IgD-negative memory B cell (primary cell): Measurements from ENCODE around the gene GSTA2. TPM values are rescaled to one million over a fixed set of nuclear protein-coding genes. Genes with fewer than 3 reads are reported as not detected.
"Not testable (repeated sequence)": the region's sequence is repeated elsewhere in the genome, so short reads cannot be mapped to it uniquely, and the experiment has no call there.

Source experiments
- H3K27ac Mint-ChIP-seq, 3 donors: one replicate each; pipeline ENCODE4 v1.8.0; 2020 to 2022; ENCODE audit warnings: mild to moderate bottlenecking in 3 of 3, mixed read lengths in 3 of 3, moderate library complexity in 1 of 3
- H3K27me3 Mint-ChIP-seq: one replicate; pipeline ENCODE4 v1.8.0; 2021; ENCODE audit warnings: mixed read lengths
- H3K36me3 Mint-ChIP-seq: one replicate; pipeline ENCODE4 v1.8.0; 2020; ENCODE audit warnings: mild to moderate bottlenecking, mixed read lengths
- H3K4me1 Mint-ChIP-seq, 3 donors: one replicate each; pipeline ENCODE4 v1.8.0; 2020 to 2022; ENCODE audit warnings: mixed read lengths in 3 of 3, mild to moderate bottlenecking in 1 of 3
- H3K4me3 Mint-ChIP-seq, 4 donors: one replicate each; pipeline ENCODE4 v1.8.0; 2020 to 2022; ENCODE audit warnings: mild to moderate bottlenecking in 4 of 4, mixed read lengths in 4 of 4, moderate library complexity in 3 of 4
- H3K9me3 Mint-ChIP-seq, 3 donors: one replicate each; pipeline ENCODE4 v1.8.0; 2020 to 2021; ENCODE audit warnings: mixed read lengths in 3 of 3, mild to moderate bottlenecking in 1 of 3
- polyA plus RNA-seq: library from polyadenylated mRNA; unstranded; fragments of 300-500 nt; fragmentation: Illumina TruSeq; gene quantifications from one replicate; pipeline ENCODE4 v1.2.3, GENCODE V29; 2021

GSTA2 gene
- polyA plus RNA-seq, 1 donor from 2014 or later = not detected

DNA sequence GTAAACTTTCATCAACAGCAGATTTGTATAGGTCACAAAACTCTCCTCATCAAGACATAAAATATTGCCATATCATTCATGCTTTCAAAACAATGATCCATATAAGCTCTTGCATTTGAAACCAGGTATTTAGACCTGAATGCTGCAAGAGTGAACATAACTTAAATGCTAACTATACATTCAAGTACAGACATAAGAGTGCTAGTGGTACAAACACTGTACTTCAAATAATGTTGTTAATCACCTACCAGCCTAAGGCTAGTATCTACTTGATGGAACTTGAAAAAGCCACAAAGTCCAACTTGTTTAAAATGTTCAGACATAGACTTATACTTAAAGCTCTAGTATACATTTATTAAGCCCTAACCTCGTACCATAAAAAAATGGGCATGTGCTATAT, 16.0 kb upstream of the GSTA2 start:
- Mint-ChIP-seq H3K27ac (no peak overlapping the region), H3K36me3 (peaks cover 4% of the 10 kb centered on the region), H3K4me3 (no peak overlapping the region), H3K9me3 (peaks cover 0 to 3% (median 3%) of the 10 kb centered on the region in 3 donors), H3K4me1 (no peaks in the 10 kb centered on the region), H3K27me3 (peaks cover 11% of the 10 kb centered on the region)

DNA sequence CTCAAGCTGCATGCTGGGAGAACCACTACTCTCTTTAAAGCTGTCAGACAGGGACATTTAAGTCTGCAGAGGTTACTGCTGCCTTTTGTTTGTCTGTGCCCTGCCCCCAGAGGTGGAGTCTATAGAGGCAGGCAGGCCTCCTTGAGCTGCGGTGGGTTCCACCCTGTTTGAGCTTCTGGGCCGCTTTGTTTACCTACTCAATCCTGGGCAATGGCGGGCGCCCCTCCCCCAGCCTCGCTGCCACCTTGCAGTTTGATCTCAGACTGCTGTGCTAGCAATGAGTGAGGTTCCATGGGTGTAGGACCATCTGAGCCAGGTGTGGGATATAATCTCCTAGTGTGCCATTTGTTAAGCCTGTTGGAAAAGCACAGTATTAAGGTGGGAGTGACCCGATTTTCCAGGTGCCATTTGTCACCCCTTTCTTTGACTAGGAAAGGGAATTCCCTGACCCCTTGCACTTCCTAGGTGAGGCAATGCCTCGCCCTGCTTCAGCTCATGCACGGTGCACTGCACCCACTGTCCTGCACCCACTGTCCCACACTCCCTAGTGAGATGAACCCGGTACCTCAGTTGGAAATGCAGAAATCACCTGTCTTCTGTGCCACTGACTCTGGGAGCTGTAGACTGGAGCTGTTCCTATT, 13.6 kb upstream of the GSTA2 start:
- H3K27me3 Mint-ChIP-seq = peaks cover 11% of the 10 kb centered on the region
- H3K27ac Mint-ChIP-seq, H3K4me3 Mint-ChIP-seq, H3K4me1 Mint-ChIP-seq, H3K36me3 Mint-ChIP-seq, H3K9me3 Mint-ChIP-seq: not testable (repeated sequence)

DNA sequence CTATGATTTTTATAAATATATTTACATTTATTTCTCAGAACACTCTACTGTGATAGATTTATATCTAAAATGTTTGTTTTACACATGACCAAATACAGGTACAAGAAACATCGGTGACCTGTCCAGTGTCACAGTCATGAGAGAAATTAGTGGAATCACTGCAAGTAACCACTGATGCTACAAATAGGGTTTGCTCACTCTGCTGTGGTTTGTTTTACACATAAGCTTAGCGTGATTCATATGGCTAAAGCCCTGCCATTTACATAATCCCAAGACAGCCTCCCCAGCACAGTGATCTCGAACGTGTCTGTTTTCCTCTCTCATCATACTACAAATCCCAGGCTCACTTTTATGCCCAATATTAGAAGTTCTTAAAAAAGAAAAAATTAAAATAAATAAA, 6.1 kb upstream of the GSTA2 start:
- H3K27me3 Mint-ChIP-seq, H3K27ac Mint-ChIP-seq, H3K9me3 Mint-ChIP-seq, H3K36me3 Mint-ChIP-seq, H3K4me3 Mint-ChIP-seq, H3K4me1 Mint-ChIP-seq: not testable (repeated sequence)

DNA sequence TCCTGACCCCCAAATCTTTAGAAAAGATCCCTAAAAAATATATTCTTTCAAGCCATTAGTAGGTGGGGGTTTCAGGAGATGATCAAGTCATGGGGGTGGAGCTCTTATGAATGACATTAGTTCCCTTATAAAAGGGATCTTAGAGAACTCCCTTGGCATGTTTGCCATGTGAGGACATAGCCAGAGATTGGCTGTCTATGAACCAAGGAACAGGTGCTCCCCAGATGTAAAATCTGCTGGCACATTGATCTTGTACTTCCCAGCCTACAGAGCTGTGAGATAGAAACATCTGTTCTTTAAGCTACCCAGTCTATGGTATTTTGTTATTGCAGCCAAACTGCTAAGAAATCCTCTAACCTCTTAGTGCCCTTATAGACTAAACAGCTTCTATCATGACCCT, 4.4 kb upstream of the GSTA2 start:
- not testable (repeated sequence) for H3K9me3 Mint-ChIP-seq, H3K4me1 Mint-ChIP-seq, H3K27me3 Mint-ChIP-seq, H3K4me3 Mint-ChIP-seq, H3K36me3 Mint-ChIP-seq, H3K27ac Mint-ChIP-seq

DNA sequence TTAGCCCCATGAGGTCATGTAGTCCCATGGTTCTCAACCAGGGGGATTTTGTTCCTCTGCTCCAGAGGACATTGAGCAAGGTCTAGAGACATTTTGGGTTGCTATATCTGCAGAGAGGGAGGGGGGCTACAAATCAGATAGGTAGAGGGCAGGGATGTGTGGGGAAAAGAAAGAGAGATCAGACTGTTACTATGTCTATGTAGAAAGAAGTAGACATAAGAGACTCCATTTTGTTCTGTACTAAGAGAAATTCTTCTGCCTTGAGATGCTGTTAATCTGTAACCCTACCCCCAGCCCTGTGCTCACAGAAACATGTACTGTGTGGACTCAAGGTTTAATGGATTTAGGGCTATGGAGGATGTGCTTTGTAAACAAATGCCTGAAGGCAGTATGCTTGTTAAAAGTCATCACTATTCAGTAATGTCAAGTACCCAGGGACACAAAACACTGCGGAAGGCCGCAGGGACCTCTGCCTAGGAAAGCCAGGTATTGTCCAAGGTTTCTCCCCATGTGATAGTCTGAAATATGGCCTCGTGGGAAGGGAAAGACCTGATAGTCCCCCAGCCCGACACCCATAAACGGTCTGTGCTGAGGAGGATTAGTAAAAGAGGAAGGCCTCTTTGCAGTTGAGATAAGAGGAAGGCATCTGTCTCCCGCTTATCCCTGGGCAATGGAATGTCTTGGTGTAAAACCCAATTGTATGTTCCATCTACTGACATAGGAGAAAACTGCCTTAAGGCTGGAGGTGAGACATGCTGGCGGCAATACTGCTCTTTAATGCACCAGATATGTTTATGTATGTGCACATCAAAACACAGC, 1.4 kb downstream of the GSTA2 start:
- not testable (repeated sequence) for H3K36me3 Mint-ChIP-seq, H3K9me3 Mint-ChIP-seq, H3K27me3 Mint-ChIP-seq, H3K4me3 Mint-ChIP-seq, H3K4me1 Mint-ChIP-seq, H3K27ac Mint-ChIP-seq

DNA sequence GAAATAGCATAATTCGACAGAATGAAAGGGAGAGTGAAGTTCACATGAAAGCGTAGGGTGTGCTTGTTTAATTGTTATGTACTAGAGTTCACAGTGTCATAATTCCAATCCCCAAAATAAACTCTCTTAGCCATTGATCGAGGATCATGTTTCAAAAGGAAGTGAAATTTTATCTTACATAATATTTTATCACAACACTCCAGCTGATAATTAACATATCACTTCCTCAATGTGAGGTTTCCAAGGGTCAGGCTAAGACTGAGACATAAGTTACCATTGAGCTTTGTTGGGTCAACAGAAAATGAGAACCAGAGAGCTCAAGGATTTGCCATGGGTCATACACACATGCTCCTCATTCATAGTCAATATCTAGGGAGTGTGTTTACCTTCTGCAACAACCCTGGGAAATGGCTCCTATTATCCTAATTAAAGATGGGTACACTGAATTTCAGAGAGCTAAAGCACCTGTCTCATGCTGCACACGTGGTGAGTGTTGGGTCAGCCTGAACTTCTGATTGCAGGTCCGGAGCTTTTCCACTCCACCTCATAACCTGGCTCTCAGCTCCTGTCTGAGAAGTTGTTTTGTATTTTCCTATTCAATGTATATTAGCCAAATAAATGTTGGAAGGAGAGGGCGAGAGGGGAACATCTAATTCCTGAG, 3.0 kb downstream of the GSTA2 start:
- H3K27ac Mint-ChIP-seq = no peak overlapping the region
- no peak overlapping the region for H3K4me3 Mint-ChIP-seq
- H3K9me3 Mint-ChIP-seq = no peaks in the 10 kb centered on the region
- H3K27me3 Mint-ChIP-seq = peaks cover 6% of the 10 kb centered on the region
- no peaks in the 10 kb centered on the region for H3K36me3 Mint-ChIP-seq
- H3K4me1 Mint-ChIP-seq = no peaks in the 10 kb centered on the region

DNA sequence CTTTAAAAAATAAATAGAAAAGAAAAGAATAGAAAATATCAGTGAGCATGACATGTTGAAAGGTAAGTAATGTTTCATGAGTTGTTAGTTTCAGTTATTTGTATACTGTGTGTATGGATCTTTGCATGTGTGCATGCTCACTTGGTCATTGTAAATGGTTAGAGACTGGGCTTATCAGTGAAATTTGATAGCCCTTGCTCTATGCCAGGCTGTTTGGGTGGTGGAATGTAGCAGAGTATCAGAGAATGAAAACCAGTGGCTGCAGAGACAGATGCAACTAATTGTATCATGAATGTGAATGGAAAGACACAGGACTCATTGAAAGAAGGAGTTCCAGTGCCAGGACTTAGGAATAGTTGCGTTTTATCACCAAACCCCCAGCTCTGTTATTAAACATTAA, 4.2 kb downstream of the GSTA2 start:
- no peaks in the 10 kb centered on the region for H3K9me3 Mint-ChIP-seq
- no peaks in the 10 kb centered on the region for H3K36me3 Mint-ChIP-seq
- H3K27ac Mint-ChIP-seq = no peak overlapping the region
- peaks cover 6% of the 10 kb centered on the region for H3K27me3 Mint-ChIP-seq
- H3K4me1 Mint-ChIP-seq = no peaks in the 10 kb centered on the region
- H3K4me3 Mint-ChIP-seq = no peak overlapping the region

DNA sequence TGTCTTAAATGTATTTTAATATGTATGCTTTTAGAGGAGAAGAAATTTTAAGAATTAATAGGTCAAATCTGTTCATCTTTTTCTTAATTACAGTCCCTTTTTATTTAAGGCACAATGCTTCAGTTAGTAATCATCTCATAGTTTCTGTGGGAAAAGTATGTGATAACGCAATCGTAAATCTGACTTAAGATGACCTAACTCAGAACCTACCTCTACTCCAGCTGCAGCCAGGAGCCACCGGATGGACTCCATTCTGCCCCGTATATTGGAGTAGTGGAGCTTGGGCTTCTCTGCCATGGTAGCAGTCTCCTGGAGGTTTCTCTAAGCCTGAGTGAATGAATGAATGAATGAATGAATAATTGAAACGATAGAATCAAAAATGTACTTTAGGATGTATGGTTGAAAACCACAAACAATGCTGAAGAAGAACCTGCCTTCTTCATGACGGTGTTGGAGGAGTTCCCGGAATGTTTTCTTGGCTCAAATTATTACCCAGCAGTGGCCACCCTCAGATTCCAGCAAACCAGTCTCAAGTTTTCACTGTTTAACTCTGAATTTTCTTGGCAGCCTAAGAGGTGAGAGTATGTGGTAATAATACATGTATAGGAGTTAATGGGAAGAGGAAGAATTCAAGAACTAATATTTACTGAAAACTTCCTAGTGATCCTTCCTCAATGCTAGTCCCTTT, 5.5 kb downstream of the GSTA2 start:
- not testable (repeated sequence) for H3K4me3 Mint-ChIP-seq, H3K9me3 Mint-ChIP-seq, H3K36me3 Mint-ChIP-seq, H3K4me1 Mint-ChIP-seq, H3K27ac Mint-ChIP-seq, H3K27me3 Mint-ChIP-seq

DNA sequence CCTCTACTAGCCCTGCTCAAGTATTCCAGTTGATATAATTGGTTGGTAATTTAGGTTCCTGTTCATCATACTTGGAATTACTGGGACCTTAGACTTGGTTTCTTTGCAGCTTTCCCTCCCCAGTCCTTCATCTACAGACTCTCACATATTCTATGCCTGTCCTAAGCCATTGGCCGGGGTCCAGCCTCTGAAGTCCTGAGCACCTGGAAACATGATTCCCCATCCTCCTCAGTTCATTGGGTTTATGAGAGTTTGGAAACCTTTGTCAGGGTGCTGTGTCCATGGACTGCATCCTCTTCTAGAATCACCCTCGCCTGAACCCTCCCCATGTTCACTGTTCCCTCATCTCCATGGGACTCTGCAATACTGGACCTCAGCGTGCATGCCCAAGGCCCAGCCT, 8.8 kb downstream of the GSTA2 start:
- H3K4me3 Mint-ChIP-seq = no peak overlapping the region
- H3K27ac Mint-ChIP-seq = no peak overlapping the region
- peaks cover 1% of the 10 kb centered on the region for H3K36me3 Mint-ChIP-seq
- peaks cover 0 to 3% (median 1%) of the 10 kb centered on the region in 3 donors for H3K9me3 Mint-ChIP-seq
- H3K4me1 Mint-ChIP-seq = no peaks in the 10 kb centered on the region
- no peaks in the 10 kb centered on the region for H3K27me3 Mint-ChIP-seq

DNA sequence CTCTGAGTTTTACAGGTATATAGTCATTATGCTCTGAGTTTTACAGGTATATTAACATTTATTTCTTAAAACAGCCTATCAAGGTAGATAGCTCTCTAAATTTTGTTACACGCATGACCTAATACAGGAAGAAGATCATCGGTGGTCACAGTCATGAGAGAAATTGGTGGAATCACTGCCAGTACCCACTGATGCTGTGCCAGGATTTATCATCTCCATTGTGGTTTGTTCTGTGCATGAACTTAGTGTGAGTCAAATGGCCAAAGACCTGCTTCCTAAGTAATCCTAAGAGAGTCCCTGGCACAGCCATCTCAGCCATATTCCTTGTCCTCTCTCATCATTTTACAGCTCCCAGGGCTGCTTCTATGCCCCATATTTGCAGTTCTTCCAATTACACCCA, 10.1 kb downstream of the GSTA2 start:
- H3K4me1 Mint-ChIP-seq, H3K27me3 Mint-ChIP-seq, H3K36me3 Mint-ChIP-seq, H3K4me3 Mint-ChIP-seq, H3K9me3 Mint-ChIP-seq, H3K27ac Mint-ChIP-seq: not testable (repeated sequence)

DNA sequence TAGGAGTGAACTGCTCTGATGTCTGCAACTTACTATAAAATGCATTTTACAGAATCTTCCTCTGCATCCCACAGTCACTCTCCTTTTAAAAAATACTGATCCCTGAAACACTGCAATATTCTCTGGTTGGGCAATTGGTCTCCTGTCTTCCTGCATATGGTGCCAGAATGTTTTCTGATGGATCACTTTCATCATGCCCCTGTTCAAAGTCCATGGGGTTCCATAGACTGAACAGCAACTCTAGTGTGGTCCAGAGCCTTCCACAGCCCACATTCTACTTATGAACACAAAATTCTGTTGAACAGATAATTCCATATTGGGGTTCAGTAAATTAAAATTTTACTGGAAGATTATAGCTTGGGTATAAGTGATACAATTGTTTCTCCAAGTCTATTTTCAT, 11.0 kb downstream of the GSTA2 start:
- H3K9me3 Mint-ChIP-seq = peaks cover 0 to 3% (median 1%) of the 10 kb centered on the region in 3 donors
- no peak overlapping the region for H3K27ac Mint-ChIP-seq
- no peaks in the 10 kb centered on the region for H3K27me3 Mint-ChIP-seq
- H3K36me3 Mint-ChIP-seq = peaks cover 1% of the 10 kb centered on the region
- H3K4me3 Mint-ChIP-seq = peak overlapping the region in 1 of 4 donors; percentile 62
- no peaks in the 10 kb centered on the region for H3K4me1 Mint-ChIP-seq

DNA sequence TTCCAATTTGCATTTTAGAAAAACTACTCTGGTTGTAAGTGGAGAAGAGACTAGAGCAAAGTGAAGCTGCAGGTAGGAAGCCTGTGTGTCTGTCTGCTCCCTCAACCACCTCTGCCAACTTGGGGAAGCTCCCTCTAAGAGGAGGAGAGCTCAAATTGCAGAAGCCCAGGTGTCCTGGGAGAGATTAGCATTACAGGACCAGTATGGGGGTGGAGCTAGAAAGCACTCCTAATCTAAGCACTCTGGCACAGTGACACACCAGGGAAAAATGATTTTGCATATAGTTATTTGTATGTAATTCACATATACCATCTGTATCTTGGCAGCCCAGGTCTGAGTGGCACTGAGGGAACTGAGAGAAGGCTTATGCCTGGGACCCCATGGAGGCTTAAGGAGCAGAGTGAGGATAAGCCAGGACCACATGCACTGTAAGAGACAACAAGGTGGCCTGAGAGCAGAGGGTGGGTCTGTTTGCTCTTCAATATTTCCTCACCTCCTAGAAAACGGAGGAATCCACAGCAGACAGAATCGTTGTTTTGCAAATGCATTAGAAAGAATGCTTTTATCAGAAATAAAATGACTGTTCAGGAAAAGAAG, 13.6 kb downstream of the GSTA2 start:
- H3K27ac Mint-ChIP-seq = no peak overlapping the region
- peaks cover 2% of the 10 kb centered on the region for H3K27me3 Mint-ChIP-seq
- H3K9me3 Mint-ChIP-seq = peaks cover 0 to 3% (median 1%) of the 10 kb centered on the region in 3 donors

DNA sequence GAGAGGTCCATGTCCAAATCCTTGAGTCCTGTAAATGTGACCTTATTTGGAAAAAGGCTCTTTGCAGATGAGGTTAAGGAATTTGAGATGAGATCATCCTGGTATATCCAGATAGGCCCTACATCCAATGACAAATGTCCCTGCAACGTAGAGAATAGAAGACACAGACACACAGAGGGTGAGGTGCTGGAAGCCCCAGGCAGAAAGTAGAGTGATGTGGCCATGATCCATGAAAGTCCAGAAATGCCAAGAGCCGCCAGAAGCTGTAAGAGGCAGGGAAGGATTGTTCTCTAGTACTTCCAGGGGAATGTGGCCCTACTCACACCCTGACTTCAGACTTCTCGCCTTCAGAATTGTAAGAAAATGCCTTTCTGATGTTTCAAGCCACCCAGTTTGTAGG, 16.0 kb downstream of the GSTA2 start:
- H3K4me3 Mint-ChIP-seq, H3K36me3 Mint-ChIP-seq, H3K9me3 Mint-ChIP-seq, H3K27me3 Mint-ChIP-seq, H3K27ac Mint-ChIP-seq, H3K4me1 Mint-ChIP-seq: not testable (repeated sequence)

More for the DNA sequence above, 13.6 kb downstream of the GSTA2 start:
- H3K4me3 Mint-ChIP-seq = no peak overlapping the region
- peaks cover 1% of the 10 kb centered on the region for H3K36me3 Mint-ChIP-seq
- no peaks in the 10 kb centered on the region for H3K4me1 Mint-ChIP-seq

DNA sequence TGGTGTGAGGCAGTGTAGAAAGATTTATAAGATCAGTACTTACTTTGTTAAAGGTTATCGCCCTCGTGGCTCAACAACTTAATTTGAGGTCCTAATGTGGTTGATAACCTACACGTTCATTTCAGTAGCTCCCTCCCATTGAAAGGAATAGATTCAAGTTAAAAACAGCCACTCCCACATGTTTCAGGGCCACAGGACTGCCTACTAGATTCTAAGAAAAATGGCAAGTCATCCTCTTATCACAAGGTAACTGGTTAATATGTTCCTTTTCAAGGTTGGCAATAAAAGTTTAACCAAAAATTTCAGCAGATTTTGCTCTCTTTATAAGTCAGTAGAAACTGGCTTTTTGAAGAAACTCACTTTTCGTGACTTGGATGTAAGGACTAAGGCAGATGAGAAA, 17.1 kb downstream of the GSTA2 start:
- no peaks in the 10 kb centered on the region for H3K36me3 Mint-ChIP-seq

DNA sequence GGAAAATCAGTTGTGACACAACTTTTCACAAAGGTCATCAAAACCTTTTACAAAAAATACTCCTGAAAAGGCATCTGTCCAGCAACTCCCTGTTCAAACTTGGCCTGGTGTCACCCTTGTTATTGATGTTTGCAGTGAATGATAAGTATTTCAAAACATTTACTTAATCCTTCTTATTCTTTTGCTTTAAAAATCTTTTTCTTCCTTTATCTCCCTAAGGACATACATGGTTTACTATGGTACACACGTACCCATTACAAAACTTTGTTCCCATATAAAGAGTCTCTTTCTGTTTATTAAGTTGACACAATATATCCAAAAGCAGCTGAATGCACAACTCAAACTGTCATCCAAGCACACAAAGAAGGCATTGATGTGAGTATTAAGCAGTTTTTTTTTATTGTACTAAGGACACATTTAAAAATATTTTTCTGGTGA, 17.5 kb downstream of the GSTA2 start:
- H3K27ac Mint-ChIP-seq = no peak overlapping the region
- H3K27me3 Mint-ChIP-seq = peaks cover 5% of the 10 kb centered on the region
- no peaks in the 10 kb centered on the region for H3K36me3 Mint-ChIP-seq
- peaks cover 1 to 2% (median 2%) of the 10 kb centered on the region in 3 donors for H3K9me3 Mint-ChIP-seq
- H3K4me3 Mint-ChIP-seq = no peak overlapping the region
- H3K4me1 Mint-ChIP-seq = no peaks in the 10 kb centered on the region

More for the DNA sequence above, 17.1 kb downstream of the GSTA2 start:
- Mint-ChIP-seq H3K4me3 (no peak overlapping the region), H3K9me3 (peaks cover 0 to 3% (median 2%) of the 10 kb centered on the region in 3 donors), H3K4me1 (no peaks in the 10 kb centered on the region), H3K27me3 (peaks cover 5% of the 10 kb centered on the region), H3K27ac (no peak overlapping the region)
